ENCODE results near the gene FLNB. TPM values are rescaled to one million over a fixed set of nuclear protein-coding genes. Genes with fewer than 3 reads are reported as not detected.

Gene FLNB
- total and polyA plus RNA-seq, 2 of the 8 experiments (the other 6 are each of a cell fraction or from before 2014, with no cell fraction given) = 72.3 to 118 TPM

DNA sequence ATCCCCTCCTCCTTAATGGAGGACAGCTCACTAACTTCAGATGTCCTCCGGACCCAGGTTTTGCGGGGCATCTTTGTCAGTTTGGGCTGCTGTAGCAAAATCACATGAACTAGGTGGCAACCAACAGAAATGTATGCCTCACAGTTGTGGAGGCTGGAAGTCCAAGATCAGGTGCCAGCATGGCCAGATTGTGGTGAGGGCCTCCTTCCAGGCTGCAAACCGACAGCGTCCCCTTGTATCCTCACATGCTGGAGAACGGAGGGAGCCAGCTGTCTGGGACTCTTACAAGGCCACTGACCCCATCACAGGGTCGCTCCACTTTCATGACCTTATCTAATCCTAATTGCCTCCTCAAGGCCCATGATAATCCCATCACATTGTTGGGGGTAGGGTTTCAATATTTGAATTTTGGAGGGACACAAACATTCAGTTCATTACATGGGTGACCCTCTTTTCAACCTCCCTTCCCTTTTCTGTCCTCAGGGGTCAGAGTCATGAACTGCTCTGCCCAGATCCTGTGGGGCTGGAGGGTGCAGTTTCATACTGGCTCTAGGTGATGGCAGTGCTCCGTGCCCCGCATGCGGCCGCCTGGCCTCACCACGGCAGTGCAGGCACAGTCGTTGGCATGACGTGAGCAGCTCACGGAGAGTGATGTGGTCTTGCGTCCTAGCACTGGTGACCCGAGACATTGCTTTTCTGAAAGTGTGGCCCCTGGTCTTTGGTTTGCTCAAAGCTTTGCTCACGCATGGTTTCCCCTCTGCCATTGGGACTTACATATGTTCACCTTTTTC is 144.2 kb downstream of the FLNB start:
- ChIA-PET CTCF (ENCODE audit: partially characterized antibody) (interaction anchor here (0.6 to 2.8 kb wide), 4 partner anchors 14 to 660 kb away, joined by 3 to 13 read pairs (median 4); no protein-coding TSS in a partner anchor), POLR2A (ENCODE audit: partially characterized antibody) (interaction anchor here (1.2 kb wide), 1 partner anchor 154 kb away, joined by 4 read pairs; the partner anchor contains the start of genes HTD2 and RPP14)
- no peak overlapping the region for H3K4me3 ChIP-seq (ENCODE audit: extremely low read depth in 1 of 4, insufficient read depth in 2 of 4, low read depth in 3 of 4, low read length in 4 of 4)
- no peaks in the 10 kb centered on the region for H3K79me1 ChIP-seq (ENCODE audit: low read depth, low read length)
- no peak overlapping the region for H3K9ac ChIP-seq (replicated peaks in 1 of 4; ENCODE audit: extremely low read depth in 1 of 4, low read depth in 3 of 4, low read length in 3 of 4)
- no peak overlapping the region for H3K27ac ChIP-seq (ENCODE audit: low read depth, low read length)
- H3K4me2 ChIP-seq (ENCODE audit: insufficient read depth in 1 of 2, low read depth in 2 of 2, low read length in 2 of 2) = no peak overlapping the region
- no peaks in the 10 kb centered on the region for H3K79me2 ChIP-seq (ENCODE audit: control insufficient read depth in 1 of 2, insufficient read depth in 2 of 2, low read length in 2 of 2)
- no peak overlapping the region for H3K14ac ChIP-seq (ENCODE audit: insufficient read length)
- no peak overlapping the region for H3K56ac ChIP-seq (replicated peaks; ENCODE audit: insufficient read length, low read depth, low read length)
- no peaks in the 10 kb centered on the region for H3K9me3 ChIP-seq (ENCODE audit: insufficient read depth in 2 of 2, low read depth in 1 of 2, low read length in 1 of 2)
- H4K8ac ChIP-seq (ENCODE audit: extremely low read depth, insufficient read depth, low read length) = no peak overlapping the region; the same call in 1 of the 2 replicates
- no peak overlapping the region for H2BK120ac ChIP-seq (replicated peaks; ENCODE audit: low read depth, low read length)
- no peak overlapping the region for H3K23ac ChIP-seq (ENCODE audit: insufficient read length)
- no peak overlapping the region for H2BK5ac ChIP-seq (ENCODE audit: low read depth, low read length)
- peaks cover 0 to 2% of the 10 kb centered on the region in 2 experiments for H4K20me1 ChIP-seq (replicated peaks in 1 of 2; ENCODE audit: control insufficient read depth in 1 of 2, insufficient read depth in 2 of 2, low read length in 2 of 2)
- H3K27me3 ChIP-seq (replicated peaks in 1 of 4; ENCODE audit: control insufficient read depth in 3 of 4, extremely low read depth in 1 of 4, insufficient read depth in 3 of 4, low read length in 3 of 4) = no peaks in the 10 kb centered on the region
- no peaks in the 10 kb centered on the region for H3K23me2 ChIP-seq (ENCODE audit: low read depth, low read length)
- H4K91ac ChIP-seq (replicated peaks; ENCODE audit: insufficient read length, low read length) = no peak overlapping the region
- H2AK5ac ChIP-seq (ENCODE audit: low read depth, low read length) = no peak overlapping the region
- no peak overlapping the region for H2BK12ac ChIP-seq (ENCODE audit: low read depth, low read length)
- H3K36me3 ChIP-seq (ENCODE audit: control insufficient read depth in 2 of 4, insufficient read depth in 4 of 4, low read length in 3 of 4) = peaks cover 23 to 87% (median 53%) of the 10 kb centered on the region in 4 experiments; a peak in 7 of 8 replicates
- FAIRE-seq (no peak), DNase-seq (ENCODE audit: low read depth in 1 of 2, low spot score in 2 of 2) (no peak)
- WGBS, 2 experiments (ENCODE audit: extremely low coverage in 1 of 2, insufficient coverage in 1 of 2, insufficient read length in 1 of 2, insufficient replicate concordance in 2 of 2, low coverage in 1 of 2, low lambda C conversion rate in 2 of 2, missing lambda C conversion rate in 1 of 2) = 94% methylated on average over 17 of the region's 17 CpGs; no CpG with 5 or more reads in 1 of the 2 experiments
- H2AFZ ChIP-seq (ENCODE audit: low read length) = no peak overlapping the region
- no peaks in the 10 kb centered on the region for H3K4me1 ChIP-seq (replicated peaks in 1 of 4; ENCODE audit: control insufficient read depth in 3 of 4, insufficient read depth in 4 of 4, low read length in 3 of 4)
- no peak overlapping the region for H2BK15ac ChIP-seq (ENCODE audit: low read length)
- H3K4ac ChIP-seq (replicated peaks; ENCODE audit: insufficient read length, low read depth, low read length) = no peak overlapping the region
- no peak overlapping the region for H3K18ac ChIP-seq (ENCODE audit: extremely low read depth, low read length)
- H2BK20ac ChIP-seq (ENCODE audit: low read length) = no peak overlapping the region
- H4K5ac ChIP-seq (ENCODE audit: insufficient read length, low read depth, low read length) = no peak overlapping the region
- TF ChIP-seq TBP (IDR thresholded peaks at IDR 0.05; ENCODE audit: low read depth, low read length) (no peak), RFX5 (IDR thresholded peaks at IDR 0.05; ENCODE audit: borderline replicate concordance, low read depth, low read length) (no peak), HDAC6 (IDR thresholded peaks at IDR 0.05; ENCODE audit: low read depth, low read length) (no peak), EP300 (IDR thresholded peaks at IDR 0.05; ENCODE audit: borderline replicate concordance in 1 of 2, low read depth in 2 of 2, low read length in 2 of 2) (no peak), RAD21 (IDR thresholded peaks at IDR 0.05 in 1 of 2, conservative IDR thresholded peaks at IDR 0.05 in 1 of 2; ENCODE audit: low read depth in 2 of 2, low read length in 2 of 2) (no peak), FOSL1 (IDR thresholded peaks at IDR 0.05; ENCODE audit: insufficient read depth, low read depth, low read length) (no peak), TAF1 (IDR thresholded peaks at IDR 0.05; ENCODE audit: low read depth, low read length) (no peak), RBBP5 (IDR thresholded peaks at IDR 0.05; ENCODE audit: borderline replicate concordance, low read depth, low read length) (no peak), MAFK (IDR thresholded peaks at IDR 0.05; ENCODE audit: low read depth, low read length) (no peak)
- TF ChIP-seq, protein P1, sequence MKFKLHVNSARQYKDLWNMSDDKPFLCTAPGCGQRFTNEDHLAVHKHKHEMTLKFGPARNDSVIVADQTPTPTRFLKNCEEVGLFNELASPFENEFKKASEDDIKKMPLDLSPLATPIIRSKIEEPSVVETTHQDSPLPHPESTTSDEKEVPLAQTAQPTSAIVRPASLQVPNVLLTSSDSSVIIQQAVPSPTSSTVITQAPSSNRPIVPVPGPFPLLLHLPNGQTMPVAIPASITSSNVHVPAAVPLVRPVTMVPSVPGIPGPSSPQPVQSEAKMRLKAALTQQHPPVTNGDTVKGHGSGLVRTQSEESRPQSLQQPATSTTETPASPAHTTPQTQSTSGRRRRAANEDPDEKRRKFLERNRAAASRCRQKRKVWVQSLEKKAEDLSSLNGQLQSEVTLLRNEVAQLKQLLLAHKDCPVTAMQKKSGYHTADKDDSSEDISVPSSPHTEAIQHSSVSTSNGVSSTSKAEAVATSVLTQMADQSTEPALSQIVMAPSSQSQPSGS (IDR thresholded peaks at IDR 0.05; ENCODE audit: low read length) = no peak
